PC-9 (cell line): ENCODE data around the gene ANKLE1. TPM values are rescaled to one million over a fixed set of nuclear protein-coding genes. Genes with fewer than 3 reads are reported as not detected.

Source experiments
- BruUV-seq: library from RNA; stranded (reverse); fragments of 400-500 nt; replicated peaks from 2 replicates; lab custom pipeline; 2021; lab: Mats Ljungman, UMichigan
- CTCF ChIA-PET: fragments of 300-600 bp; sonication (Branson Sonifier 250); formaldehyde crosslinking; loops from one replicate; lab custom pipeline; 2022; ENCODE audit warnings: antibody characterized with exemption; lab: Charles Lee
- POLR2A ChIA-PET: fragments of 300-600 bp; sonication (Branson Sonifier 250); formaldehyde crosslinking; loops from one replicate; lab custom pipeline; 2022; ENCODE audit warnings: antibody characterized with exemption; ENCODE audit not compliant: unreplicated experiment; lab: Charles Lee
- DNase-seq, 2 experiments: peaks; one replicate each; pipeline versions ENCODE4 v3.0.0 to v3.0.0-alpha.2; 2015 to 2022; ENCODE audit warnings: mixed read lengths in 1 of 2
- H2AFZ ChIP-seq: fragments of 200-600 bp; sonication (generic); 2 replicates; pipeline ENCODE4 v1.8.1; 2017; ENCODE audit warnings: antibody characterized with exemption
- H3F3A ChIP-seq: fragments of 200-600 bp; sonication (generic); 2 replicates; pipeline ENCODE4 v1.8.1; 2017; ENCODE audit warnings: antibody characterized with exemption, mild to moderate bottlenecking, low read depth; ENCODE audit not compliant: insufficient read depth
- H3K27ac ChIP-seq: fragments of 200-600 bp; sonication (generic); 2 replicates; pipeline ENCODE4 v1.6.1; 2016; ENCODE audit warnings: mixed run types
- H3K27me3 ChIP-seq: fragments of 200-600 bp; sonication (generic); 2 replicates; pipeline ENCODE4 v1.6.1; 2016; ENCODE audit warnings: low read depth, mixed run types; ENCODE audit not compliant: insufficient read depth
- H3K36me3 ChIP-seq: fragments of 200-600 bp; sonication (generic); 2 replicates; pipeline ENCODE4 v1.6.1; 2016; ENCODE audit warnings: low read depth, mixed run types
- H3K4me1 ChIP-seq: fragments of 200-600 bp; sonication (generic); replicated peaks from 2 replicates; pipeline ENCODE4 v1.6.1; 2016; ENCODE audit warnings: mixed run types; ENCODE audit not compliant: insufficient read depth
- H3K4me2 ChIP-seq: fragments of 200-600 bp; sonication (generic); 2 replicates; pipeline ENCODE4 v1.6.1; 2017; ENCODE audit warnings: mixed run types
- H3K4me3 ChIP-seq: fragments of 200-600 bp; sonication (generic); 2 replicates; pipeline ENCODE4 v1.6.1; 2016; ENCODE audit warnings: mixed run types
- H3K79me2 ChIP-seq: fragments of 200-600 bp; sonication (generic); 2 replicates; pipeline ENCODE4 v1.6.1; 2017; ENCODE audit warnings: low read depth, mixed run types
- H3K9me2 ChIP-seq: fragments of 200-600 bp; sonication (generic); 2 replicates; pipeline ENCODE4 v1.8.1; 2017; ENCODE audit warnings: mild to moderate bottlenecking; ENCODE audit not compliant: insufficient read depth
- H3K9me3 ChIP-seq: fragments of 200-600 bp; sonication (generic); 2 replicates; pipeline ENCODE4 v1.8.1; 2016; ENCODE audit warnings: low read depth; ENCODE audit not compliant: insufficient read depth
- H4K20me1 ChIP-seq: fragments of 200-600 bp; sonication (generic); 2 replicates; pipeline ENCODE4 v1.8.1; 2017; ENCODE audit not compliant: insufficient read depth
- CTCF ChIP-seq: fragments of 200-600 bp; sonication (generic); conservative IDR thresholded peaks from 2 replicates; pipeline ENCODE4 v1.6.1; 2017; ENCODE audit warnings: mixed run types, antibody characterized with exemption, mild to moderate bottlenecking, moderate library complexity
- EZH2 ChIP-seq: fragments of 200-600 bp; sonication (generic); IDR thresholded peaks from 2 replicates; pipeline ENCODE4 v1.8.0; 2017; ENCODE audit warnings: antibody characterized with exemption, low read depth
- intact Hi-C: fragments of 100-400 bp; cut with micrococcal nuclease; formaldehyde crosslinking; loops from one replicate; pipeline ENCODE4 v1.10.0; 2022; ENCODE audit not compliant: unreplicated experiment
- total RNA-seq: library from RNA; stranded (reverse); gene quantifications from 2 replicates; pipeline ENCODE4 v1.2.3, GENCODE V29; 2021

Gene ANKLE1
- total RNA-seq, 1 experiment from 2014 or later: 1.2 TPM

- Histone ChIP-seq H3K27ac (no peak overlapping the region), H3K36me3 (no peaks in the 10 kb centered on the region; the same call in 1 of the 2 replicates), H3K9me3 (no peaks in the 10 kb centered on the region), H3K79me2 (peaks cover 10% of the 10 kb centered on the region), H4K20me1 (no peaks in the 10 kb centered on the region), H3F3A (peaks cover 26% of the 10 kb centered on the region), H3K9me2 (no peaks in the 10 kb centered on the region), H3K4me3 (no peak overlapping the region), H2AFZ (no peak overlapping the region), H3K4me2 (no peak overlapping the region), H3K4me1 (peaks cover 15% of the 10 kb centered on the region; the same call in 1 of the 2 replicates), H3K27me3 (no peaks in the 10 kb centered on the region)
- TF ChIP-seq EZH2 (no peak), CTCF (no peak; the same call in 1 of the 2 replicates)
- intact Hi-C loops: no loop called here
- ChIA-PET POLR2A (no interaction called here), CTCF (no interaction called here)
- BruUV-seq: no TSS peak
- peak in 1 of 2 experiments; percentile 31 for DNase-seq
Measured at GRCh38 chr19:17289489-17289888, 7.8 kb downstream of the ANKLE1 start.

GRCh38 chr19:17292301-17293074 is 10.8 kb downstream of the ANKLE1 start:
- Histone ChIP-seq H3K27me3 (no peaks in the 10 kb centered on the region), H3F3A (peaks cover 55% of the 10 kb centered on the region), H3K9me2 (no peaks in the 10 kb centered on the region), H4K20me1 (0 out of 2 replicates have a peak, but pooled peaks cover 5% of the 10 kb centered on the region), H3K36me3 (no peaks in the 10 kb centered on the region; the same call in 1 of the 2 replicates), H3K4me3 (peak overlapping the region; percentile 65), H2AFZ (peak overlapping the region; percentile 92), H3K79me2 (peaks cover 22% of the 10 kb centered on the region), H3K4me2 (peak overlapping the region; percentile 93), H3K27ac (peak overlapping the region; percentile 63), H3K9me3 (no peaks in the 10 kb centered on the region), H3K4me1 (peaks cover 35% of the 10 kb centered on the region)
- DNase-seq: peak; percentile 86 to 89
- CTCF ChIA-PET: interaction anchor here (0.5 to 1.2 kb wide), 10 partner anchors 13 to 545 kb away, joined by 3 to 9 read pairs (median 4); partner anchors contain the start of gene MRPL34
- POLR2A ChIA-PET: interaction anchor here (0.6 kb wide), 1 partner anchor 127 kb away, joined by 4 read pairs; the partner anchor contains the start of gene MVB12A
- TF ChIP-seq EZH2: no peak
- peak; percentile 77 for TF ChIP-seq CTCF
- BruUV-seq: no TSS peak
- intact Hi-C loops: loop anchor here (2.0 to 5.0 kb wide), 2 partner anchors 35 to 94 kb away; no protein-coding TSS in a partner anchor

GRCh38 chr19:17293605-17294004 is 11.9 kb downstream of the ANKLE1 start:
- Histone ChIP-seq H3K9me3 (no peaks in the 10 kb centered on the region), H2AFZ (no peak overlapping the region), H4K20me1 (0 out of 2 replicates have a peak, but pooled peaks cover 5% of the 10 kb centered on the region), H3K36me3 (no peaks in the 10 kb centered on the region; the same call in 1 of the 2 replicates), H3K4me3 (no peak overlapping the region), H3K4me2 (0 out of 2 replicates have a peak overlapping the region, but pooled peaks have one; percentile 15), H3F3A (peaks cover 61% of the 10 kb centered on the region), H3K79me2 (peaks cover 26% of the 10 kb centered on the region), H3K27ac (no peak overlapping the region), H3K4me1 (peaks cover 37% of the 10 kb centered on the region), H3K9me2 (no peaks in the 10 kb centered on the region), H3K27me3 (no peaks in the 10 kb centered on the region)
- POLR2A ChIA-PET: no interaction called here
- CTCF ChIA-PET: interaction anchor here (0.7 kb wide), 2 partner anchors 33 to 97 kb away, joined by 3 to 4 read pairs; no protein-coding TSS in a partner anchor
- peak in 1 of 2 experiments; percentile 9 for DNase-seq
- TF ChIP-seq CTCF: no peak
- TF ChIP-seq EZH2: no peak
- BruUV-seq: TSS peak; percentile 39
- intact Hi-C loops: loop anchor here (2.0 to 5.0 kb wide), 2 partner anchors 34 to 93 kb away; no protein-coding TSS in a partner anchor
